Common myeloid progenitor, CD34-positive (primary cell): ENCODE results near the gene RELCH.

ENCODE experiments used
- CTCF ChIA-PET: fragments of 350-600 bp; sonication (Branson Sonifier 250); formaldehyde crosslinking; loops from one replicate; lab custom pipeline; 2021; ENCODE audit warnings: antibody characterized with exemption; lab: Charles Lee
- POLR2A ChIA-PET: fragments of 350-600 bp; sonication (Branson Sonifier 250); formaldehyde crosslinking; loops from one replicate; lab custom pipeline; 2021; ENCODE audit warnings: antibody characterized with exemption; lab: Charles Lee
- DNase-seq, 3 donors: peaks; one replicate each; pipeline versions ENCODE4 v3.0.0 to v3.0.0-alpha.2; 2013
- H3K27ac ChIP-seq, 2 experiments: 1 replicate in 1 of 2; 2 replicates in 1 of 2; pipeline ENCODE4 v1.7.0; 2013; ENCODE audit warnings: inconsistent platforms in 2 of 2, low read length in 2 of 2, mild to moderate bottlenecking in 2 of 2, low read depth in 1 of 2, moderate library complexity in 1 of 2; ENCODE audit not compliant: severe bottlenecking in 2 of 2, insufficient read depth in 1 of 2, poor library complexity in 1 of 2
- H3K27me3 ChIP-seq, 5 experiments: replicated peaks in 2 of 5; 1 replicate in 3 of 5; 2 replicates in 2 of 5; pipeline versions ENCODE4 v1.6.1 to v1.7.0; 2013; ENCODE audit warnings: low read length in 4 of 5, mild to moderate bottlenecking in 2 of 5, moderate library complexity in 2 of 5, inconsistent platforms in 1 of 5; ENCODE audit not compliant: insufficient read depth in 5 of 5, control insufficient read depth in 4 of 5
- H3K36me3 ChIP-seq, 4 experiments: 1 replicate in 2 of 4; 2 replicates in 2 of 4; pipeline versions ENCODE4 v1.6.1 to v1.7.0; 2013; ENCODE audit warnings: low read length in 3 of 4, control low read depth in 1 of 4, mild to moderate bottlenecking in 1 of 4; ENCODE audit not compliant: control insufficient read depth in 4 of 4, insufficient read depth in 4 of 4
- H3K4me1 ChIP-seq, 4 experiments: 1 replicate in 3 of 4; 2 replicates in 1 of 4; pipeline versions ENCODE4 v1.6.1 to v1.7.1; 2013; ENCODE audit warnings: low read length in 3 of 4, mild to moderate bottlenecking in 3 of 4, control low read depth in 1 of 4, inconsistent platforms in 1 of 4, moderate library complexity in 1 of 4; ENCODE audit not compliant: control insufficient read depth in 4 of 4, insufficient read depth in 4 of 4; ENCODE audit errors: control extremely low read depth in 1 of 4
- H3K4me3 ChIP-seq, 7 experiments: 1 replicate in 4 of 7; 2 replicates in 3 of 7; pipeline versions ENCODE4 v1.5.1 to v1.7.0; 2013; ENCODE audit warnings: mild to moderate bottlenecking in 7 of 7, low read length in 6 of 7, moderate library complexity in 6 of 7, inconsistent platforms in 2 of 7, low read depth in 2 of 7, control low read depth in 1 of 7; ENCODE audit not compliant: insufficient read depth in 4 of 7, control insufficient read depth in 1 of 7; ENCODE audit errors: extremely low read depth in 1 of 7
- H3K9me3 ChIP-seq, 5 experiments: 1 replicate in 4 of 5; 2 replicates in 1 of 5; pipeline versions ENCODE4 v1.6.1 to v1.7.1; 2013; ENCODE audit warnings: low read length in 4 of 5, mild to moderate bottlenecking in 2 of 5, inconsistent platforms in 1 of 5, low read depth in 1 of 5, moderate library complexity in 1 of 5; ENCODE audit not compliant: control insufficient read depth in 4 of 5, insufficient read depth in 2 of 5; ENCODE audit errors: control extremely low read depth in 1 of 5
- WGBS: methylation state at CpG from one replicate; pipeline ENCODE4 v1.1.5; 2013; ENCODE audit not compliant: insufficient coverage; 5-methylcytosine and 5-hydroxymethylcytosine counted together

Gene RELCH

GRCh38 chr18:62284637-62285036 is 97.6 kb downstream of the RELCH start:
- CTCF ChIA-PET: no interaction called here
- Histone ChIP-seq H3K27me3 (no peaks in the 10 kb centered on the region), H3K4me3 (no peak overlapping the region), H3K36me3 (peaks cover 2 to 40% (median 18%) of the 10 kb centered on the region in 4 experiments), H3K27ac (no peak overlapping the region), H3K4me1 (peaks cover 9 to 33% (median 23%) of the 10 kb centered on the region in 4 experiments), H3K9me3 (no peaks in the 10 kb centered on the region)
- POLR2A ChIA-PET: no interaction called here
- 100% methylated on average over 2 of the region's 3 CpGs for WGBS
- no peak for DNase-seq

- H3K27ac ChIP-seq: no peak overlapping the region
- H3K27me3 ChIP-seq: no peaks in the 10 kb centered on the region
- no peaks in the 10 kb centered on the region for H3K9me3 ChIP-seq
- WGBS: 100% methylated on average over 4 of the region's 6 CpGs
- no peak overlapping the region for H3K4me3 ChIP-seq
- ChIA-PET CTCF (interaction anchor here (0.9 kb wide), 1 partner anchor 425 kb away, joined by 3 read pairs; no protein-coding TSS in a partner anchor), POLR2A (no interaction called here)
- H3K4me1 ChIP-seq: peaks cover 9 to 36% (median 23%) of the 10 kb centered on the region in 4 experiments
- DNase-seq: no peak
- peaks cover 2 to 34% (median 18%) of the 10 kb centered on the region in 4 experiments for H3K36me3 ChIP-seq
Observed at GRCh38 chr18:62285281-62285680, 98.2 kb downstream of the RELCH start.

GRCh38 chr18:62287781-62288664 is 101.0 kb downstream of the RELCH start:
- WGBS: no CpG with 5 or more reads among the region's 2 CpGs
- CTCF ChIA-PET: interaction anchor here (0.6 to 1.2 kb wide), 2 partner anchors 44 to 1128 kb away, joined by 3 read pairs; no protein-coding TSS in a partner anchor
- Histone ChIP-seq H3K36me3 (peaks cover 2 to 36% (median 28%) of the 10 kb centered on the region in 4 experiments), H3K27me3 (no peaks in the 10 kb centered on the region), H3K27ac (no peak overlapping the region), H3K4me1 (peaks cover 0 to 30% (median 11%) of the 10 kb centered on the region in 4 experiments), H3K9me3 (no peaks in the 10 kb centered on the region), H3K4me3 (no peak overlapping the region)
- POLR2A ChIA-PET: no interaction called here
- DNase-seq: no peak

GRCh38 chr18:62288665-62289008 is 101.6 kb downstream of the RELCH start:
- CTCF ChIA-PET: interaction anchor here (0.6 kb wide), 1 partner anchor 1127 kb away, joined by 3 read pairs; no protein-coding TSS in a partner anchor
- WGBS: no CpG with 5 or more reads among the region's 2 CpGs
- Histone ChIP-seq H3K27ac (no peak overlapping the region), H3K4me1 (peaks cover 0 to 30% (median 11%) of the 10 kb centered on the region in 4 experiments), H3K9me3 (no peaks in the 10 kb centered on the region), H3K27me3 (no peaks in the 10 kb centered on the region), H3K4me3 (no peak overlapping the region), H3K36me3 (peaks cover 2 to 35% (median 28%) of the 10 kb centered on the region in 4 experiments)
- POLR2A ChIA-PET: no interaction called here
- DNase-seq: peak; percentile 31 to 82 (median 68)

GRCh38 chr18:62289047-62289446 is 102.0 kb downstream of the RELCH start:
- no peak overlapping the region for H3K4me3 ChIP-seq
- H3K4me1 ChIP-seq: peaks cover 0 to 30% (median 11%) of the 10 kb centered on the region in 4 experiments
- 80% methylated on average over 1 of the region's 2 CpGs for WGBS
- no peak for DNase-seq
- H3K27me3 ChIP-seq: no peaks in the 10 kb centered on the region
- no peaks in the 10 kb centered on the region for H3K9me3 ChIP-seq
- ChIA-PET POLR2A (no interaction called here), CTCF (no interaction called here)
- H3K27ac ChIP-seq: no peak overlapping the region
- peaks cover 2 to 36% (median 27%) of the 10 kb centered on the region in 4 experiments for H3K36me3 ChIP-seq

GRCh38 chr18:62294073-62294472 is 107.0 kb downstream of the RELCH start:
- Histone ChIP-seq H3K4me3 (no peak overlapping the region), H3K27ac (no peak overlapping the region), H3K27me3 (no peaks in the 10 kb centered on the region), H3K4me1 (peaks cover 0 to 8% (median under 1%) of the 10 kb centered on the region in 4 experiments), H3K9me3 (no peaks in the 10 kb centered on the region), H3K36me3 (peaks cover 0 to 32% (median 25%) of the 10 kb centered on the region in 4 experiments)
- ChIA-PET POLR2A (no interaction called here), CTCF (no interaction called here)
- DNase-seq: no peak

- Histone ChIP-seq H3K27ac (no peak overlapping the region), H3K4me1 (no peaks in the 10 kb centered on the region), H3K9me3 (no peaks in the 10 kb centered on the region), H3K4me3 (no peak overlapping the region), H3K36me3 (peaks cover 15 to 44% (median 29%) of the 10 kb centered on the region in 4 experiments), H3K27me3 (no peaks in the 10 kb centered on the region)
- ChIA-PET CTCF (interaction anchor here (1.4 kb wide), 1 partner anchor 125 kb away, joined by 3 read pairs; no protein-coding TSS in a partner anchor), POLR2A (no interaction called here)
- DNase-seq: no peak
- whole genome bisulfite sequencing: no CpG with 5 or more reads among the region's 3 CpGs
Observed at GRCh38 chr18:62300359-62300963, 113.4 kb downstream of the RELCH start.
